ENCODE results near the gene CD300LB. TPM values are rescaled to one million over a fixed set of nuclear protein-coding genes. Genes with fewer than 3 reads are reported as not detected.

The CD300LB gene
- total RNA-seq, 1 donor from 2014 or later, result not detected

DNA sequence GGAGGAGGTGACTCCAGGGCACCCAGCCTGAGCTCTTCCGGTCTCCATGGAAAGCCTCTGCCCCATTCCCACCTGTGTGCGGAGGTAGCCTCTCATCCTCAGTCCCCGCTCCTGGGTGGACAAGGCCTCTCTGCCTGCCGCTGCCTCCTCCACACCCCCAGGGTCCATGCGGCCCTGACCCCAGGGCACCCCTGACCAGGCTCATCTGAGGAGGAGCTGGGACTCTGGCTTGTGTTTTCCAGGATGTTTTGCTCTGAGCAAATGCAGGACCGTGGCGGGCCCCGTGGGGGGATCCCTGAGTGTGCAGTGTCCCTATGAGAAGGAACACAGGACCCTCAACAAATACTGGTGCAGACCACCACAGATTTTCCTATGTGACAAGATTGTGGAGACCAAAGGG, 58.0 kb downstream of the CD300LB start:
- H3K27me3 Mint-ChIP-seq, result peaks cover 6% of the 10 kb centered on the region
- H3K4me1 Mint-ChIP-seq, result peaks cover 5% of the 10 kb centered on the region
- TF ChIP-seq, protein P1, sequence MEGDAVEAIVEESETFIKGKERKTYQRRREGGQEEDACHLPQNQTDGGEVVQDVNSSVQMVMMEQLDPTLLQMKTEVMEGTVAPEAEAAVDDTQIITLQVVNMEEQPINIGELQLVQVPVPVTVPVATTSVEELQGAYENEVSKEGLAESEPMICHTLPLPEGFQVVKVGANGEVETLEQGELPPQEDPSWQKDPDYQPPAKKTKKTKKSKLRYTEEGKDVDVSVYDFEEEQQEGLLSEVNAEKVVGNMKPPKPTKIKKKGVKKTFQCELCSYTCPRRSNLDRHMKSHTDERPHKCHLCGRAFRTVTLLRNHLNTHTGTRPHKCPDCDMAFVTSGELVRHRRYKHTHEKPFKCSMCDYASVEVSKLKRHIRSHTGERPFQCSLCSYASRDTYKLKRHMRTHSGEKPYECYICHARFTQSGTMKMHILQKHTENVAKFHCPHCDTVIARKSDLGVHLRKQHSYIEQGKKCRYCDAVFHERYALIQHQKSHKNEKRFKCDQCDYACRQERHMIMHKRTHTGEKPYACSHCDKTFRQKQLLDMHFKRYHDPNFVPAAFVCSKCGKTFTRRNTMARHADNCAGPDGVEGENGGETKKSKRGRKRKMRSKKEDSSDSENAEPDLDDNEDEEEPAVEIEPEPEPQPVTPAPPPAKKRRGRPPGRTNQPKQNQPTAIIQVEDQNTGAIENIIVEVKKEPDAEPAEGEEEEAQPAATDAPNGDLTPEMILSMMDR (IDR thresholded peaks at IDR 0.05), result no peak
- H3K36me3 Mint-ChIP-seq (ENCODE audit: low read depth), result peaks cover 11% of the 10 kb centered on the region
- H3K9me3 Mint-ChIP-seq, result peaks cover 11% of the 10 kb centered on the region
- no peak overlapping the region for H3K4me3 Mint-ChIP-seq
- DNase-seq (no peak), ATAC-seq (ENCODE audit: low read depth) (no peak)
- intact Hi-C loops (cut with micrococcal nuclease), result no loop called here
- POLR2A ChIA-PET, result no interaction called here
- CTCF ChIA-PET, result no interaction called here
- H3K27ac Mint-ChIP-seq, result no peak overlapping the region

DNA sequence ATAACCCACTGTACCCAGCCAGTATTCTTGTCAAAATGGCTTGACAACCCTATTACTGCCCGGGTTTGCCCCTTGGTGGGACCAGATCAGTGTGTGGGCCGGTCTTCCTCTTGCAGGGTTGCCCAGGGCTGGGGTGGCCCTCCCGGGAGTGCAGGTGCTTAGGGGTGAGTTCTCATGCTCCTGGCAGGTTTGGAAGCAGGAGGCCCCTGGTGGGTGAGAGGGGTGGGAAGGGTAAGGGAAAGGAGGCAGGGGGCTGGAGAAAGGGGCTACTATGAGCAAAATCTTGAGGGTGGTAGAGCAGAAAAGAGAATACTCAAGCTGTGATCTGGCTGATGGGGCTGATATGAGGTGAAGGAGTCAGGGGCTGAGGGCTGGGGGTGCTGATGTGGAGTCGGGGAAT, 58.4 kb downstream of the CD300LB start:
- Mint-ChIP-seq H3K27ac (no peak overlapping the region), H3K36me3 (ENCODE audit: low read depth) (peaks cover 11% of the 10 kb centered on the region), H3K4me1 (peaks cover 4% of the 10 kb centered on the region), H3K9me3 (peaks cover 11% of the 10 kb centered on the region), H3K4me3 (no peak overlapping the region), H3K27me3 (peaks cover 6% of the 10 kb centered on the region)
- DNase-seq (no peak), ATAC-seq (ENCODE audit: low read depth) (no peak)
- intact Hi-C loops (cut with micrococcal nuclease), result no loop called here
- POLR2A ChIA-PET, result no interaction called here
- CTCF ChIA-PET, result no interaction called here
- TF ChIP-seq, protein P1 (IDR thresholded peaks at IDR 0.05), result no peak

DNA sequence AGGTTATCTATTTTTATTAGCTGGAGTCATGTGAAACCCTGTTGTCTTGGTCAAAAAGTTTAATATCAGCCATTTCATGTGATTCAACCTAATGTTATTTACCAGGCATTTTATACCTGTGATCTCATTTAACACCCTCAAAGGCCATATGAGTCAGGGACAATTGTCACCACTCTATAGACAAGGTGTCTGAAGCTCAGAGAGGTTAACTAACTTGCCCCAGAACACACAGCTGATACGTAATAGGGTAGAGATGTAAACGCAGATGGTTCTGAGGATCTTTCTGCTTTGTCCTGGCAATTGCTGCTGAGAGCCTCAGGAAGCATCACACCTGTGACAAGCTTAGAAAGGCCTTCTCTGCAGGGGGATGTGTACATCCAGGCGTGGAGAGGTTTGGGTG, 59.9 kb downstream of the CD300LB start:
- Mint-ChIP-seq H3K36me3 (ENCODE audit: low read depth) (peaks cover 9% of the 10 kb centered on the region), H3K4me3 (no peak overlapping the region), H3K27ac (no peak overlapping the region), H3K27me3 (peaks cover 6% of the 10 kb centered on the region), H3K9me3 (peaks cover 9% of the 10 kb centered on the region), H3K4me1 (peaks cover 11% of the 10 kb centered on the region)
- POLR2A ChIA-PET, result no interaction called here
- CTCF ChIA-PET, result interaction anchor here (1.6 to 1.8 kb wide), 2 partner anchors 14 to 92 kb away, joined by 4 read pairs; no protein-coding TSS in a partner anchor
- DNase-seq, result no peak
- intact Hi-C loops (cut with micrococcal nuclease), result no loop called here
- TF ChIP-seq, protein P1 (IDR thresholded peaks at IDR 0.05), result no peak
- no peak for ATAC-seq (ENCODE audit: low read depth)

Other genes with a start within 250 kb of the CD300LB start
- not detected in 2 replicates for gene KIF19, start 205.2 kb downstream of the CD300LB start, total RNA-seq
- gene BTBD17, start 169.6 kb downstream of the CD300LB start, total RNA-seq, result not detected in 2 replicates
- gene GPR142, start 164.0 kb downstream of the CD300LB start, total RNA-seq, result not detected in 2 replicates
- gene GPRC5C, start 99.4 kb downstream of the CD300LB start, total RNA-seq, result 14.0 and 17.0 TPM in 2 replicates
- 0.34 and 0.71 TPM in 2 replicates for gene CD300A, start 64.8 kb downstream of the CD300LB start, total RNA-seq
- gene CD300C, start 14.6 kb upstream of the CD300LB start, total RNA-seq, result 0.16 and 0.17 TPM in 2 replicates
- not detected in 2 replicates for gene CD300H, start 36.0 kb upstream of the CD300LB start, total RNA-seq
- not detected in 2 replicates for gene CD300LD, start 60.8 kb upstream of the CD300LB start, total RNA-seq
- 0.09 and 0.29 TPM in 2 replicates for gene CD300E, start 92.3 kb upstream of the CD300LB start, total RNA-seq
- gene CD300LF, start 181.4 kb upstream of the CD300LB start, total RNA-seq, result 0.12 and 0.33 TPM in 2 replicates
- 11.0 and 11.1 TPM in 2 replicates for gene RAB37, start 205.8 kb upstream of the CD300LB start, total RNA-seq
- gene NHERF1, start 217.2 kb upstream of the CD300LB start, total RNA-seq, result 33.3 and 34.5 TPM in 2 replicates
- gene NAT9, start 244.9 kb upstream of the CD300LB start, total RNA-seq, result 59.4 and 79.7 TPM in 2 replicates